Caco-2 (cell line): Measurements from ENCODE around the gene GARRE1. TPM values are rescaled to one million over a fixed set of nuclear protein-coding genes. Genes with fewer than 3 reads are reported as not detected.
"Not testable (repeated sequence)": the region's sequence is repeated elsewhere in the genome, so short reads cannot be mapped to it uniquely, and the experiment has no call there.

Experiments used
- BruUV-seq: library from RNA; stranded (reverse); fragments of 400-500 nt; replicated peaks from 2 replicates; lab custom pipeline; 2021; lab: Mats Ljungman, UMichigan
- CTCF ChIA-PET: fragments of 300-600 bp; sonication (Branson Sonifier 250); formaldehyde crosslinking; loops from one replicate; lab custom pipeline; 2022; ENCODE audit warnings: antibody characterized with exemption; lab: Charles Lee
- POLR2A ChIA-PET: fragments of 300-600 bp; sonication (Branson Sonifier 250); formaldehyde crosslinking; loops from one replicate; lab custom pipeline; 2022; ENCODE audit warnings: antibody characterized with exemption; lab: Charles Lee
- DNase-seq, 2 experiments: peaks; one replicate each; pipeline versions ENCODE4 v3.0.0 to v3.0.0-alpha.2; 2020 to 2022
- H3K27me3 ChIP-seq: replicated peaks from 2 replicates; pipeline ENCODE4 v1.6.0; 2011; ENCODE audit warnings: low read length; ENCODE audit not compliant: control insufficient read depth, insufficient read depth
- H3K36me3 ChIP-seq: 2 replicates; pipeline ENCODE4 v1.5.1; 2011; ENCODE audit warnings: low read length; ENCODE audit not compliant: control insufficient read depth, insufficient read depth
- H3K4me1 ChIP-seq: fragments of 250-450 bp; sonication (Bioruptor Pico); 2 replicates; pipeline ENCODE4 v1.5.1; 2020; ENCODE audit warnings: mild to moderate bottlenecking
- H3K4me3 ChIP-seq: 2 replicates; pipeline ENCODE4 v1.5.1; 2011; ENCODE audit warnings: low read depth, mild to moderate bottlenecking, control low read depth, low read length
- H3K9me3 ChIP-seq: fragments of 250-450 bp; sonication (Bioruptor Pico); 2 replicates; pipeline ENCODE4 v1.5.1; 2020; ENCODE audit warnings: mild to moderate bottlenecking, moderate library complexity
- H3K27ac Mint-ChIP-seq: one replicate; pipeline ENCODE4 v1.8.0; 2022; ENCODE audit warnings: mixed read lengths; ENCODE audit not compliant: unreplicated experiment
- H3K27me3 Mint-ChIP-seq: one replicate; pipeline ENCODE4 v1.8.0; 2022; ENCODE audit warnings: mixed read lengths; ENCODE audit not compliant: insufficient read depth, unreplicated experiment
- H3K36me3 Mint-ChIP-seq: one replicate; pipeline ENCODE4 v1.8.0; 2022; ENCODE audit warnings: mild to moderate bottlenecking, mixed read lengths; ENCODE audit not compliant: insufficient read depth, unreplicated experiment
- H3K4me1 Mint-ChIP-seq: one replicate; pipeline ENCODE4 v1.8.0; 2022; ENCODE audit warnings: low read depth, mixed read lengths; ENCODE audit not compliant: unreplicated experiment
- H3K4me3 Mint-ChIP-seq: one replicate; pipeline ENCODE4 v1.8.0; 2022; ENCODE audit warnings: mild to moderate bottlenecking, moderate library complexity, mixed read lengths; ENCODE audit not compliant: unreplicated experiment
- H3K9me3 Mint-ChIP-seq: one replicate; pipeline ENCODE4 v1.8.0; 2022; ENCODE audit warnings: mixed read lengths; ENCODE audit not compliant: unreplicated experiment
- intact Hi-C: fragments of 100-400 bp; cut with micrococcal nuclease; formaldehyde crosslinking; loops from one replicate; pipeline ENCODE4 v1.10.0; 2022; ENCODE audit not compliant: unreplicated experiment
- total RNA-seq: library from RNA; stranded (reverse); gene quantifications from 2 replicates; pipeline ENCODE4 v1.2.3, GENCODE V29; 2022
- TF ChIP-seq, protein P1 (sequence below), 2 experiments: fragments of 200-600 bp in 1 of 2; IDR thresholded peaks; 1 replicate in 1 of 2; 2 replicates in 1 of 2; pipeline versions ENCODE4 v1.5.1 to v1.8.0; 2011 to 2022; ENCODE audit warnings: antibody characterized with exemption in 1 of 2, control low read depth in 1 of 2, inconsistent platforms in 1 of 2, low read depth in 1 of 2, low read length in 1 of 2, mild to moderate bottlenecking in 1 of 2, moderate library complexity in 1 of 2; ENCODE audit not compliant: insufficient read depth in 1 of 2, severe bottlenecking in 1 of 2, unreplicated experiment in 1 of 2

GARRE1 gene
- total RNA-seq, 1 experiment from 2014 or later = 20.2 TPM

DNA sequence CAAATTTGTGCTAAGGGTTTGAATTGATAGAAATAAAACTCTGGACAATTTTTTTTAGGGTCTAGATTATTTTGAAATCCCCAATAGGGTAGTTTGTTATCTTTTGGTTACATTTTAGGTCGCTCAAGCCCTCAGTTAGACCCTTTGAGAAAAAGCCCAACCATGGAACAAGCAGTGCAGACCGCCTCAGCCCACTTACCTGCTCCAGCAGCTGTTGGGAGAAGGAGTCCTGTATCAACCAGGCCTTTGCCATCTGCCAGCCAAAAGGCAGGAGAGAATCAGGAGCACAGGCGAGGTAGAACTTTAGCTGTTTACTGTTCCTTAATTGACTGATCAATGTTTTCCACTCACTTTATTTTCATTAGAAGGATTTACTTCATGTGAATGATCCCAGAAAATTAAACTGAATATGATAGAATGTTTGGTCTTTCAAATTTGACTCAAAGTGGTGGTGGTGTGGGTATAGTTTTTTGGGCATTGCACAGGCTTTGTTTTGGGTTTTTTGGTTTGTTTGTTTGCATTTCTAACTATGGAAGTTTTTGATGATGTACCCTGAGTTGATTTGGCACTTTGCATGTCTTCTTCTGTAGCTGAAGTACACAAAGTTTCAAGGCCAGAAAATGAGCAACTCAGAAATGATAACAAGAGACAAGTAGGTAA, 39.2 kb upstream of the GARRE1 start:
- Mint-ChIP-seq H3K27me3 (no peaks in the 10 kb centered on the region), H3K36me3 (peaks cover 98% of the 10 kb centered on the region)

DNA sequence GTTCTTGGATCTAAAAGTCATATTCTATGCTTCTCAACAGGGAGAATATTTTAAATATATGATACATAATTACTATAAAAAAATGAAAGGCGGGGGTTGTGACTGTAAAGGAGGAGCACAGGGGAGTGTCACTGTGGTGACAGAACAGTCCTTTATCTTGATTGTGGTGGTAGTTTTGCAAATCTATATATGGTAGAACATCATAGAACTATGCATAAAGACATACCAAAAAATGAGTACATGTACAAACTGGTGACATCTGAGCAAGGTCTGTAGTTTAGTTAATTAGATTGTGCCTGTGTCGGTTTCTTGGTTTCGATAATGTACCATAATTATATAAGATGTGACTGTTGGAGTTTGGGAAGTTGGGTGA, 38.7 kb upstream of the GARRE1 start:
- H3K27ac Mint-ChIP-seq = no peak overlapping the region
- BruUV-seq = no TSS peak

More for the DNA sequence above, 39.2 kb upstream of the GARRE1 start:
- peaks cover 4% of the 10 kb centered on the region; the same call in 1 of the 2 replicates for H3K4me1 ChIP-seq
- H3K27me3 ChIP-seq = no peaks in the 10 kb centered on the region
- no peaks in the 10 kb centered on the region for H3K4me1 Mint-ChIP-seq
- H3K4me3 Mint-ChIP-seq = no peak overlapping the region
- TF ChIP-seq, protein P1, sequence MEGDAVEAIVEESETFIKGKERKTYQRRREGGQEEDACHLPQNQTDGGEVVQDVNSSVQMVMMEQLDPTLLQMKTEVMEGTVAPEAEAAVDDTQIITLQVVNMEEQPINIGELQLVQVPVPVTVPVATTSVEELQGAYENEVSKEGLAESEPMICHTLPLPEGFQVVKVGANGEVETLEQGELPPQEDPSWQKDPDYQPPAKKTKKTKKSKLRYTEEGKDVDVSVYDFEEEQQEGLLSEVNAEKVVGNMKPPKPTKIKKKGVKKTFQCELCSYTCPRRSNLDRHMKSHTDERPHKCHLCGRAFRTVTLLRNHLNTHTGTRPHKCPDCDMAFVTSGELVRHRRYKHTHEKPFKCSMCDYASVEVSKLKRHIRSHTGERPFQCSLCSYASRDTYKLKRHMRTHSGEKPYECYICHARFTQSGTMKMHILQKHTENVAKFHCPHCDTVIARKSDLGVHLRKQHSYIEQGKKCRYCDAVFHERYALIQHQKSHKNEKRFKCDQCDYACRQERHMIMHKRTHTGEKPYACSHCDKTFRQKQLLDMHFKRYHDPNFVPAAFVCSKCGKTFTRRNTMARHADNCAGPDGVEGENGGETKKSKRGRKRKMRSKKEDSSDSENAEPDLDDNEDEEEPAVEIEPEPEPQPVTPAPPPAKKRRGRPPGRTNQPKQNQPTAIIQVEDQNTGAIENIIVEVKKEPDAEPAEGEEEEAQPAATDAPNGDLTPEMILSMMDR (IDR thresholded peaks at IDR 0.05; ENCODE audit: insufficient read depth in 1 of 2, low read depth in 1 of 2, low read length in 1 of 2, severe bottlenecking in 1 of 2, unreplicated experiment in 1 of 2) = no peak
- H3K36me3 ChIP-seq = peaks cover 3% of the 10 kb centered on the region; the same call in 1 of the 2 replicates
- DNase-seq = no peak
- CTCF ChIA-PET = no interaction called here
- POLR2A ChIA-PET = no interaction called here
- no peaks in the 10 kb centered on the region for H3K9me3 Mint-ChIP-seq
- no peak overlapping the region for H3K4me3 ChIP-seq
- no peaks in the 10 kb centered on the region for H3K9me3 ChIP-seq
- H3K27ac Mint-ChIP-seq = no peak overlapping the region
- BruUV-seq = no TSS peak
- intact Hi-C loops = no loop called here

DNA sequence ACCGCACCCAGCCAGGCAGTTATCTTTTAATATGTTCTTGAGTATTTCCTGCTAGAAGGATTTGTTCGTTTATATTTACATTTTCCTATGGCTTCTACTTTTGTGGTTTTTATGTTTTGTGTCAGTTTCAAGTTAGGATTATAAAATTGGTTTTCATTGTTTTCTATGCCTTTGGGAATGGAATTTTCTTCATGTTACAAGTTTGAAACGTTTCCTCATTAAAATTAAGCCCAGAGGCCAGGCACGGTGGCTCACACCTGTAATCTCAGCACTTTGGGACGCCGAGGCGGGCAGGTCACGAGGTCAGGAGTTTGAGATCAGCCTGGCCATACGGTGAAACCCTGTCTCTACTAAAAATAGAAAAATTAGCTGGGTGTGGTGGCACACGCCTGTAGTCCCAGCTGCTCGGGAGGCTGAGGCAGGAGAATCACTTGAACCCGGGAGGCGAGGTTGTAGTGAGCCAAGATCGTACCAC, 37.6 kb upstream of the GARRE1 start:
- H3K4me3 ChIP-seq, H3K4me1 Mint-ChIP-seq, POLR2A ChIA-PET, H3K27me3 Mint-ChIP-seq, H3K27ac Mint-ChIP-seq, DNase-seq, BruUV-seq, H3K36me3 ChIP-seq, H3K4me1 ChIP-seq, H3K27me3 ChIP-seq, H3K9me3 Mint-ChIP-seq, intact Hi-C loops, CTCF ChIA-PET, H3K9me3 ChIP-seq, H3K4me3 Mint-ChIP-seq: not testable (repeated sequence)
- peaks cover 97% of the 10 kb centered on the region for H3K36me3 Mint-ChIP-seq

More for the DNA sequence above, 38.7 kb upstream of the GARRE1 start:
- Histone ChIP-seq H3K9me3 (no peaks in the 10 kb centered on the region), H3K27me3 (no peaks in the 10 kb centered on the region), H3K36me3 (peaks cover 5% of the 10 kb centered on the region), H3K4me3 (no peak overlapping the region), H3K4me1 (no peaks in the 10 kb centered on the region)
- no peak overlapping the region for H3K4me3 Mint-ChIP-seq
- no peaks in the 10 kb centered on the region for H3K4me1 Mint-ChIP-seq
- POLR2A ChIA-PET = no interaction called here
- H3K27me3 Mint-ChIP-seq = no peaks in the 10 kb centered on the region
- H3K36me3 Mint-ChIP-seq = peaks cover 98% of the 10 kb centered on the region
- DNase-seq = no peak
- TF ChIP-seq, protein P1 (IDR thresholded peaks at IDR 0.05; ENCODE audit: insufficient read depth in 1 of 2, low read depth in 1 of 2, low read length in 1 of 2, severe bottlenecking in 1 of 2, unreplicated experiment in 1 of 2) = no peak
- H3K9me3 Mint-ChIP-seq = no peaks in the 10 kb centered on the region
- CTCF ChIA-PET = no interaction called here
- intact Hi-C loops = no loop called here
